ENCODE measurements around the gene SLC39A11.
"Not testable (repeated sequence)": the region's sequence is repeated elsewhere in the genome, so short reads cannot be mapped to it uniquely, and the experiment has no call there.

The SLC39A11 gene

GRCh38 chr17:72862276-72862999, 230.1 kb downstream of the SLC39A11 start:
- no peak for DNase-seq

DNA sequence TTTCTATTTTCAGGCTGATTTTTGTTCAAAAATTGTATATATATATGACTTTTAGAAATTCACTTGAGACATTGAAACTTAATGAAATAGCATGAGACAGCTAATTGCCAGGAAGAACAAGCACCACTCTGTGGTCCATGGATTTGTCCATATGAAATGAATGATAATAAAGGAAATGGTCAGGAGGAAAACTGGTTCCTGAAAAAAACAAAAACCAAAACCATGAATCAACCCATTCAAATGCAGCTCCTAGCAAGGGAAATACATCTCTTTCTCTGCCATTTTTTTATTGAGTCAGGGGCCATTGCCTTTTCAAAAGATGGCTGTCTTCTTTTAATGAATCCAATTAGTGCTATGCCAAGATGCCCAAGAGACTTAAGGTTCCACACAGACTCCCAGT, 230.7 kb downstream of the SLC39A11 start:
- DNase-seq = no peak

- DNase-seq = no peak
Observed at GRCh38 chr17:72860778-72861177, 231.7 kb downstream of the SLC39A11 start.

DNA sequence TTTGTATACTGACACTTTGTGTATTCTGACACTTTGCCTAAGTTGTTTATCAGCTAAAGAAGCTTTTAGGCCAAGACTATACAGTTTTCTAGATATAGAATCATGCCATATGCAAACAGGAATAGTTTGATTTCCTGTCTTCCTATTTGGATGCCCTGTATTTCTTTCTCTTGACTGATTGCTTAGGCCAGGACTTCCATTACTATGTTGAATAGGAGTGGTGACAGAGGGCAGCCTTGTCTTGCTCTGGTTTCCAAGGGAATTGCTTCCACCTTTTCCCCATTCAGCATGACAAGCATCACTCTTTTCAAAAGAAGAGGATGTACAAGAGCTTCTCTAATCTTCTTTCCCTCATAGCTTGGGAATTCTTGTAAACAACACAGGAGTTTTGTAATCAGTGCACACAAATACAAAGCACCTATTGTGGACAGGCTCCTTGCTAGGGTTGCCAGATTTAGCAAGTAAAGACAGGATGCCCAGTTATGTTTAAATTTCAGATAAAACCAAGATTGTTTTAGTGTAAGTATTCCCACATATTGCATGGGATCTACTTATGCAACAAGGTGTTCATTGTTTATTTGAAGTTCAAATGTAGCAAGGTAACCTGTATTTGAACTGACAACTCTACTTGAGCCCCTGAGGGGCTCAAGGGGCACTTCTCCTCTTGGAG, 233.5 kb downstream of the SLC39A11 start:
- no peak for DNase-seq

- DNase-seq = no peak
Observed at GRCh38 chr17:72853440-72854415, 238.8 kb downstream of the SLC39A11 start.

DNA sequence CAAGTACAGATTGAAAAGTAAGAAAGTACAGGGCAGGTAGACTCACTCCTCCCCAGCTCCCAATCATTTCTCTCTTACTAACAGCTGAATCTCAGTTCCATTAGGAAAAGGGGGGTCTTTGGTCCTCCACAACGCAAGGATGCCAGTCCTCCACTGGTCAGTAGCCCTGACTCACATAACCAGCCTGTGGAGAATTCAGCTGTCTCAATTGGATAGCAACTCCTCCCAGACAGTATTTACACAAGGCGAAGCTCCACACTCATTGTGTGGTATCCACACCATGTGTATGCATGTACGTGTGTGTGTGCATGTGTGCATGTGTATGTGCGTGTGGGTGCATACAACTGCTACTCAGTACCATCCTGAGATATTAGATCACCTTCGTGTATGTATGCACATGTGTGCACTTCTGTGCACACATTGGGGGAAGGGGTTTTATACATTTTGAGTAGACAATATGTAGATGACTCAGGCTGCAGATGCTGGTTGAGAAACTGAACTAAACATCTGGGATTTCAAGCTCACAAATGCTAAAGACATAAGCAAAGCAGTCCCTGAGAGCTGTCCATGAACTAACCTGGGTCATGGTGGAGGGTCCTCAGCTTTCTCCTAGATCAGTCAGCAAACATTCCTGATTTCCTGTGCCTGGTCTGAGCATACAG, 240.1 kb downstream of the SLC39A11 start:
- DNase-seq = no peak

DNA sequence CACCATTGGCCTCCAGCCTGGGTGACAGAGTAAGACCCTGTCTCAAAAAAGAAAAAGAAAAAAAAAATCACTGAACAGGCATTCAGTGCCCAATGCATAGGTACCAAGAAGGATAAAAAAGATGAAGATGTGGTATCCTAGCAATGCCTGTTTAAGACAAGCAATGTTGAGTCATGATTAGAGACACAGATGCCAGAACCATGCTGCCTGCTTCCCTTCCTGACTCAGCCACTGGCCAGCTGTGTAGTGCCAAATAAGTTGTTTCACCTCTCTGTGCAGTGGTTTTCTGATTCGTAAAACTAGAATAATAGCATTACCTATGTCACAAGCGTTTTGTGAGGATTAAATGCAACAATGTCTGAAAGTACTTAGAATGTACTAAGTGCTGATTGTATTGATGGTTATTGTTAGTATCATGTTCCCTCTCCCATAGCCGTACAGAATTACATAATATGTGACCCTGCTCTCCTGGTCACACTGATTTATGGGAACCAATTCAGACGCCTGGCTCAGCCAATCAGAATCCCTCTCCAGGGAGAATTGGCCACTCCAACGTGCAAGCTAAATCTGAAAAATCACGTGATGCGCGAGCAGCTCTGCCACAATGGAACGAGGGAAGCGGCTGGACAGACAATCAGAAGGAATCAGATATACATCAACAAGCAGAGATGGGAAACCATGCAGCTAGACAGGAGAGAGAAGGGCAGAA, 241.9 kb downstream of the SLC39A11 start:
- DNase-seq = no peak

- DNase-seq = no peak
Observed at GRCh38 chr17:72846399-72846798, 246.1 kb downstream of the SLC39A11 start.

- DNase-seq = no peak
Observed at GRCh38 chr17:72843591-72843990, 248.9 kb downstream of the SLC39A11 start.

GRCh38 chr17:72840019-72840418, 252.5 kb downstream of the SLC39A11 start:
- no peak for DNase-seq

DNA sequence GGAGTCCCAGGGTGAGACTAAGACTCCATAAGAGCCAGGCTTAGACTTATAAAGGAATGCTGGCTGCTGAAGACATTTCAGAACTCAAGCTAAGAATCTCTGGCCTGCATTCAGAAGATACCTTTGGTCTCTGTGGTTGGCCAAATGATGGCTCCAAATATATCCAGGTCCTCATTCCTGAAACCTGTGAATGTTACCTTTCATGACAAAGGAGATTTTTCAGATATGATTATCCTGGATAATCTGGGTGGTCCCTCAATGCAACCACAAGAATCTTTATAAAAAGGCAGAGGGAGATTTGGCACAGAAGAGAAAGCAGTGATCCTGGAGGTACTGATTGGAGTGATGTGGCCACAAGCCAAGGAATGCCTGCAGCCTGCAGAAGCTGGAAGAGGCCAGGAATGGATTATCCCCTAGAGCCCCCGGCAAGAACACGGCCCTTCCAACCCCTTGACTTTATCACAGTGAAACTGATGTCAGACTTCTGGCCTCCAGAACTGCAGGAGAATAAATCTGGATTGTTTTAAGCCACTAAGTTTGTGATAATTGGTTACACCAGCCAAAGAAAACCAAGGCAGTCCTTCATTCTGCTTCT, 253.3 kb downstream of the SLC39A11 start:
- no peak for DNase-seq

DNA sequence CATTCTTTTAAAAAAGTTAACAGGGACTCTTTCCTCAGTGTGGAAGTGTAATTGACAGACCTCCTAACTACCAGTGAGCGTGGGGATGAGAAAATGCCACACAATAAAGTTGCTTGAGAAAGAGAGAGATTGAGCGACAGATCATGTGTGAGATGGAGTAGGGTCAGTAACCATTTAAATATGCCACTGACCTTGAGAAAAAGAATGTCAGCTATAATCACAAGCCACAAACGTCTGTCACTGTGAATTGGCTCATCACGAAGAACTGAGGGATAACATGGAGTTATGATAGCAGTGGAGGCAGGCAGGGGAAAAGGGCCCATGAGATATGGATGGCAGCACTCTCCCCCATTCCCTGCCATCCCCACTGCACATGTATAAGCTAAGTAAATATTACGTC, 253.9 kb downstream of the SLC39A11 start:
- no peak for DNase-seq

GRCh38 chr17:72838068-72838467, 254.4 kb downstream of the SLC39A11 start:
- DNase-seq = no peak

DNA sequence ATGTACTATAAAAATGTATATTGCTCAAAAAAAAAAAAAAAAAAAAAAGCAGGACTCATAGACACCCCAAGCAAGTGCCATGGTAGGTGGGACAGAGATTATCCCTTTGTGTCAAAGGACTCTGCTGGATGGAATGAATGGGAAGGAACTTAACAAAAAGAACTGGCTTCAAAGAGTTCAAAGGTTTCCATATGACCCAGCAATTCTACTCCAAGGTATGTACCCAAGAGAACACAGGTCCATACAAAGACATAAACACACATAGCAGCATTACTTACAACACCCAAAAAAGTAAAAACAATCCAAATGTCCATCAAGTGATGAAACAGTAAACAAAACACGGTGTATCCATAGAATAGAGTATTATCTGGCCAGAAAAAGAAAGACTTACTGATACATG, 255.2 kb downstream of the SLC39A11 start:
- no peak for DNase-seq

DNA sequence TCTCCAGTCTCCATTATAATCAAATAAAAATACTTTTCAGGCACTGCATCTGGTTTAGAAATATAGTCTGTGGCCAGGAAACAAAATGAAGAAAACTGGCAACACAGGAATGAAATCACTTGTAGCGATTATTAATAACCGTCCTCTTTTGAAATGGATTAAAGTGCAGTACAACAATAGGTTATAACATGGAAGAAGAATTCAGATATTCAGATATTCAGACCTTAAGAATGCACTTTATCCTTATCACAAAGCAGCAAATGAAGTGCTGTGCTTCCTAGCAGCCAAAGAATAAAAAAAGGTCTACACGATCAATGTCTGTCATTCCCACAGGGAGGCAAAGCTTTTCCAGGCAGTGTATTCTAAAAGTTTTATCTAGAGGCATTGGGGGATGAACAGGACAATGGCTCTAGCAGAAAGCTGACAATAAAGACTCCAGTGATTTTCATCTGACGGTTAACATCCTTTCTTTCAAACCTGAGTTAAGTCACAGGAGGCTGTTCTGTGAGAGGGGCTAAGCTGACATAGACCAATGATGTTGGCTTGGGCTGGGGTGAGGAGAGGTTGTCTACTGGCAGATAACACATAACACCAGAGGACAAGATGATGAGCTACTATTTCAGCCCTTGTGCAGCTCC, 259.2 kb downstream of the SLC39A11 start:
- DNase-seq = no peak

GRCh38 chr17:72832306-72832705, 260.2 kb downstream of the SLC39A11 start:
- no peak for DNase-seq

DNA sequence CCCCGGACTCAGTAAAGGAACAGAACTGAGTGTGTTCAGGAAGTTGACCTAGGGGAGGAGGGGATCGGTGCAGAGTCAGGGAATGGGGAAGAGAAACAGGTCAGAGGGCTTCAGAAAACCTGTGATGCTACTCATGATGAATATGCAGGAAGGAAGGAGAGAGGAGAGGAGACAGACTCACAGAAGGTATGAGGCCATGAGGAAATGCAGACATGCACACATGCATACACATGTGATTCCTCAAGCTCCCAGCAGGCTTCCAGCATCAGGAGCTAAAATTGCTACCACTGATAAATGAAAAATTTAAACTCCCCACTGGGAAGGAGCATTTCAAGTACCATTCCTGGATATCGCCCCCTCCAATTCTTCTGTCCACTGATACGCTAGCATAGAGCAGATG, 262.6 kb downstream of the SLC39A11 start:
- DNase-seq = no peak

- no peak for DNase-seq
Observed at GRCh38 chr17:72826602-72827001, 265.9 kb downstream of the SLC39A11 start.

GRCh38 chr17:72826059-72826458, 266.4 kb downstream of the SLC39A11 start:
- not testable (repeated sequence) for DNase-seq

DNA sequence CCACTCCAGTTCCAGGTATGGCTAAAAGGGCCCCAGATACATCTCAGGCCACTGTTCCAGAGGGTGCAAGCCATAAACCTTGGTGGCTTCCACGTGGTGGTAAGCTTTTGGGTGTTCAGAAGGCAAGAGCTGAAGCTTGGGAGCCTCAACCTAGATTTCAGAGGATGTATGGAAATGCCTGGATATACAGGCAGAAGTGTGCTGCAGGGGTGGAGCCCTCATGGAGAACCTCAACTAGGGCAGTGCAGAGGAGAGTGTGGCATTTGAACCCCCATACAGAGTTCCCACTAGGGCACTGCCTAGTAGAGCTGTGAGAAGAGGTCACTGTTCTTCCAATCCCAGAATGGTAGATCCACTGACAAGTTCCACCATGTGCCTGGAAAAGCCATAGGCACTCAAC, 267.3 kb downstream of the SLC39A11 start:
- no peak for DNase-seq

GRCh38 chr17:72824267-72824666, 268.2 kb downstream of the SLC39A11 start:
- not testable (repeated sequence) for DNase-seq

All from NCI-H526 (cell line).